Uterus (tissue), 4 donors: ENCODE measurements around the gene CDK5. TPM values are rescaled to one million over a fixed set of nuclear protein-coding genes. Genes with fewer than 3 reads are reported as not detected.

Experiments used
- DNase-seq, 2 donors: peaks; one replicate each; pipeline ENCODE4 v3.0.0-alpha.2; 2019 to 2020
- H3K27ac ChIP-seq, 2 donors: fragments of 200-600 bp; sonication (generic); 1 replicate in 1 of 2; 2 replicates in 1 of 2; pipeline ENCODE4 v1.5.1; 2016 to 2018
- H3K27me3 ChIP-seq, 2 donors: fragments of 200-600 bp; sonication (generic); one replicate each; pipeline ENCODE4 v1.5.1; 2018 to 2019; ENCODE audit warnings: control low read depth in 1 of 2
- H3K36me3 ChIP-seq, 2 donors: fragments of 200-600 bp; sonication (generic); one replicate each; pipeline ENCODE4 v1.5.1; 2019; ENCODE audit warnings: control low read depth in 1 of 2
- H3K4me1 ChIP-seq, 2 donors: fragments of 200-600 bp; sonication (generic); one replicate each; pipeline ENCODE4 v1.5.1; 2018 to 2019; ENCODE audit warnings: control low read depth in 1 of 2
- H3K4me3 ChIP-seq, 2 donors: fragments of 200-600 bp; sonication (generic); 1 replicate in 1 of 2; 2 replicates in 1 of 2; pipeline ENCODE4 v1.5.1; 2018 to 2019; ENCODE audit warnings: mild to moderate bottlenecking in 1 of 2
- H3K9me3 ChIP-seq, 2 donors: fragments of 200-600 bp; sonication (generic); one replicate each; pipeline ENCODE4 v1.5.1; 2019; ENCODE audit warnings: control low read depth in 1 of 2
- POLR2A ChIP-seq, 2 donors: fragments of 450-650 bp; IDR thresholded peaks; one replicate each; pipeline ENCODE4 v1.6.1; 2016; ENCODE audit warnings: antibody characterized with exemption in 2 of 2, mild to moderate bottlenecking in 1 of 2, moderate library complexity in 1 of 2
- intact Hi-C: fragments of 100-400 bp; cut with DNase I; formaldehyde crosslinking; loops from one replicate; pipeline ENCODE4 v1.15.1; 2023; ENCODE audit warnings: low total_unique reads
- total RNA-seq, 4 donors: library from RNA; depleted of rRNA in 3 of 4; stranded (reverse); fragments of >200 nt in 3 of 4; gene quantifications; one replicate each; pipeline versions ENCODE4 v1.1.0 to v1.2.4, GENCODE V29; 2014 to 2023
- TF ChIP-seq, protein P1 (sequence below), 4 experiments: fragments of 200-600 bp in 2 of 4; fragments of 450-650 bp in 2 of 4; sonication (generic) in 2 of 4; IDR thresholded peaks; one replicate each; pipeline ENCODE4 v1.5.1; 2016 to 2019; ENCODE audit warnings: antibody characterized with exemption in 4 of 4, mild to moderate bottlenecking in 2 of 4, moderate library complexity in 1 of 4
- donor health status: DM: yes; HTN: yes; CAD: no.

CDK5 gene
- total RNA-seq, 4 donors from 2014 or later, result 0.51 to 9.3 (median 2.7) TPM

DNA sequence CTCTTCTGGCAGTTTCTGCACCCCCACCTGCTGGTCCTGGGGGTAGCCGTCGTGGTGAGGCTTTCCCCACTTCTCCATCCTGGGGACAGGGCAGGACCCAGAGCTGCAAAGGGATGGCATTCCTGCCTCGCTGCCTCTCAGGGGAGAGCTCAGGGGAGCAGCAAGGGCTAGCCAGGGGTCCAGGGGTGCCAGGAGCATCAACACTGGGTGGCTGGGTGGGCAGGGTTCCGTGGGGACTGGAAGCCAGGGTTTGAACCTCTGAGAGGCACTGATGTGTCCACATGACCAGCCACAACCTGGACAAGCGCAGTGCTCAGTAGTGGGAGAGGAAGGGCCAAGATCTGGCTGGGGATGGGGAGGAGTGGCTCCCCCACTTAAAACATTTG, 23.8 kb downstream of the CDK5 start:
- H3K36me3 ChIP-seq, result no peaks in the 10 kb centered on the region
- DNase-seq, result no peak
- H3K27me3 ChIP-seq, result no peaks in the 10 kb centered on the region
- no peak overlapping the region for H3K4me3 ChIP-seq
- no peaks in the 10 kb centered on the region for H3K9me3 ChIP-seq
- intact Hi-C loops, result no loop called here
- peaks cover 0 to 12% of the 10 kb centered on the region in 2 donors for H3K4me1 ChIP-seq
- H3K27ac ChIP-seq, result no peak overlapping the region
- TF ChIP-seq POLR2A (IDR thresholded peaks at IDR 0.05), result no peak
- TF ChIP-seq, protein P1, sequence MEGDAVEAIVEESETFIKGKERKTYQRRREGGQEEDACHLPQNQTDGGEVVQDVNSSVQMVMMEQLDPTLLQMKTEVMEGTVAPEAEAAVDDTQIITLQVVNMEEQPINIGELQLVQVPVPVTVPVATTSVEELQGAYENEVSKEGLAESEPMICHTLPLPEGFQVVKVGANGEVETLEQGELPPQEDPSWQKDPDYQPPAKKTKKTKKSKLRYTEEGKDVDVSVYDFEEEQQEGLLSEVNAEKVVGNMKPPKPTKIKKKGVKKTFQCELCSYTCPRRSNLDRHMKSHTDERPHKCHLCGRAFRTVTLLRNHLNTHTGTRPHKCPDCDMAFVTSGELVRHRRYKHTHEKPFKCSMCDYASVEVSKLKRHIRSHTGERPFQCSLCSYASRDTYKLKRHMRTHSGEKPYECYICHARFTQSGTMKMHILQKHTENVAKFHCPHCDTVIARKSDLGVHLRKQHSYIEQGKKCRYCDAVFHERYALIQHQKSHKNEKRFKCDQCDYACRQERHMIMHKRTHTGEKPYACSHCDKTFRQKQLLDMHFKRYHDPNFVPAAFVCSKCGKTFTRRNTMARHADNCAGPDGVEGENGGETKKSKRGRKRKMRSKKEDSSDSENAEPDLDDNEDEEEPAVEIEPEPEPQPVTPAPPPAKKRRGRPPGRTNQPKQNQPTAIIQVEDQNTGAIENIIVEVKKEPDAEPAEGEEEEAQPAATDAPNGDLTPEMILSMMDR (IDR thresholded peaks at IDR 0.05), result no peak

DNA sequence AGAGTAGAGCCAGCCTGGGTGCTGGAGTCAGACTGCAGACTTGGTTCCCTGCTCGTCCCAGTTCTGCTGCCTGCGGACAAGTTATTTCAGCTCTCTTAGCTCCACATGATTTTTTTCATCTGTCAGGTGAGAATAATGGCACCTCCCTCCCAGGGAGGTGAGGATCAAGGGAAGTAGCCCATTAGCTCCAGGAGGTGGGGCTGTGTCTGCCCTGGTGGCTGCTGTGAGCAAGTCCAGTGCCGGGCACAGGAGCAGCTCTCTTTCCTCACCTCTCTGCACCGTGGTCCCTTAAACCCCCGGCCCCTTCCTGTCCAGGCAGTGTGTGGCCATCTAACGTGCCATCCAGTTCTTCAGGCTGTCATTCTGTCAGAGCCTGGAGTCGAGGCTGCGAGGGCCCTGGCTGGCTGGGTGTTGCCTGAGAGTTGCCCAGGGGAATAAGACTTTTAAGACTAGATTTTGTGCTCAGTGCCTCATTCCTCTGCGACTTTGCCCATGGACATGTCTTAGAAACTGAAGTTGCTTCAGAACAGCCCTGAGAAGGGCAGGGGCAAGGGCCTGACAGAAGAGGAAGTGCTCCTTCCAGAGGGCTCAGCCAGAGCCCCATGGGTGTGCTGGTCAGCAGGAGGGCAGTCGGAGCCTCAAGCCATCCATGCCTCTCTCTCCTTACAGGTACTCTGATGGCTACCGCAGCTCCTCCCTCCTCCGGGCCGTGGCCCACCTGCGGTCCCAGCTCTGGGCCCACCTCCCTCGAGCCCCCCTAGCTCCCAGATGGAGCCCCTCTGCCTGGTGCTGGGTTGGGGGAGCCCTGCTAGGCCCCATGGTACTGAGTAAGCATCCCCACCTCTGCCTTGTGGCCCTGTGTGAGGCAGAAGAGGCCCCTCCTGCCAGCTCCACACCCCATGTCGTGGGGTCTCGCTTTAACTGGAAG, 24.5 kb downstream of the CDK5 start:
- no peak overlapping the region for H3K4me3 ChIP-seq
- TF ChIP-seq, protein P1 (IDR thresholded peaks at IDR 0.05), result no peak
- no peak for TF ChIP-seq POLR2A (IDR thresholded peaks at IDR 0.05)
- no peaks in the 10 kb centered on the region for H3K27me3 ChIP-seq
- no peaks in the 10 kb centered on the region for H3K9me3 ChIP-seq
- H3K36me3 ChIP-seq, result no peaks in the 10 kb centered on the region
- H3K4me1 ChIP-seq, result peaks cover 0 to 6% of the 10 kb centered on the region in 2 donors
- DNase-seq, result no peak
- intact Hi-C loops, result no loop called here
- no peak overlapping the region for H3K27ac ChIP-seq

DNA sequence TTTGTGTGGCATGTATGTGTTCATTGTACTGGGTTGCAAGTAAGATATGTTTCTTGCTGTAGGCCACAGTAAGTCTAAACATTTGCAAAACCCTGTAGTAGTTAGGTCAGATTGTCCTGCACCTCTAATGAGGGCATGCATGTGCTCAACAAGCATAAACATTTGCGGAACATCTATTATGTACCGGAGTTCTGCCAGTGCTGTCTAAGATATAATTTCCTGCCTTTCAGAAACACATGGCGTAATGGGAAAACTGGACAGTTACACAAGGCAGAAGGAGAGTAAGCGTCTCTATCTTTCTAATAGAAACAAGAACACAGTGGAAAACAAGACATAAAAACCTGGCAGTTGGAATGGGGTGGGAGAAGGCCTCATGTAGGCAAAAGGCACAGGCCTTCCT, 26.7 kb downstream of the CDK5 start:
- intact Hi-C loops, result no loop called here
- Histone ChIP-seq H3K36me3 (no peaks in the 10 kb centered on the region), H3K4me1 (peaks cover 0 to 5% of the 10 kb centered on the region in 2 donors), H3K27me3 (no peaks in the 10 kb centered on the region), H3K4me3 (no peak overlapping the region), H3K27ac (peak overlapping the region in 1 of 2 donors; percentile 76), H3K9me3 (no peaks in the 10 kb centered on the region)
- no peak for TF ChIP-seq POLR2A (IDR thresholded peaks at IDR 0.05)
- TF ChIP-seq, protein P1 (IDR thresholded peaks at IDR 0.05), result no peak
- no peak for DNase-seq

DNA sequence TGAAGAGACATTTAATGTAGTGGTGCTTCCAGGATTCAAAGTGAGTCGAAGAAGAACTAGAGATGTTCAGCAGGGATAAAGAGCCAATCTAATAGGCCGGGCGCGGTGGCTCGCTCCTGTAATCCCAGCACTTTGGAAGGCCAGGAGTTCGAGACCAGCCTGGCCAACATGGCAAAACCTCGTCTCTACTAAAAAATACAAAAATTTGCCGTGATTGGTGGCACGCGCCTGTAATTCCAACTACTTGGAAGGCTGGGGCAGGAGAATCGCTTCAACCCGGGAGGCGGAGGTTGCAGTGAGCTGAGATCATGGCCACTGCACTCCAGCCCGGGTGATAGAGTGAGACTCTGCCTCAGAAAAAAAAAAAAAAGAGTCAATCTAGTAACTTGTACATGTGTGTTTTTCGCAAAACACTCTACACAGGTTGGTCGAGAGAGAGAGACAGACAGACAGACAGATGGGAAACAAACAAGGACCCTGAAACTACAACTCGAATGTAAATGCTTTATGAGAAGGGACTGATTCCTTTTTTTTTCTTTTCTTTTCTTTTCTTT, 28.7 kb downstream of the CDK5 start:
- Histone ChIP-seq H3K27ac (peak overlapping the region; percentile 78 to 82), H3K9me3 (no peaks in the 10 kb centered on the region), H3K4me3 (peak overlapping the region; percentile 69), H3K27me3 (no peaks in the 10 kb centered on the region), H3K36me3 (no peaks in the 10 kb centered on the region), H3K4me1 (peaks cover 0 to 5% of the 10 kb centered on the region in 2 donors)
- intact Hi-C loops, result loop anchor here (10.0 kb wide), 1 partner anchor 86 kb away; no protein-coding TSS in a partner anchor
- TF ChIP-seq, protein P1 (IDR thresholded peaks at IDR 0.05), result no peak
- TF ChIP-seq POLR2A (IDR thresholded peaks at IDR 0.05), result no peak
- DNase-seq, result no peak
